ENCODE results near the gene PPP2R1B. TPM values are rescaled to one million over a fixed set of nuclear protein-coding genes. Genes with fewer than 3 reads are reported as not detected.

The PPP2R1B gene
- total RNA-seq, 2 experiments from 2014 or later, result 34.5 to 39.2 TPM

DNA sequence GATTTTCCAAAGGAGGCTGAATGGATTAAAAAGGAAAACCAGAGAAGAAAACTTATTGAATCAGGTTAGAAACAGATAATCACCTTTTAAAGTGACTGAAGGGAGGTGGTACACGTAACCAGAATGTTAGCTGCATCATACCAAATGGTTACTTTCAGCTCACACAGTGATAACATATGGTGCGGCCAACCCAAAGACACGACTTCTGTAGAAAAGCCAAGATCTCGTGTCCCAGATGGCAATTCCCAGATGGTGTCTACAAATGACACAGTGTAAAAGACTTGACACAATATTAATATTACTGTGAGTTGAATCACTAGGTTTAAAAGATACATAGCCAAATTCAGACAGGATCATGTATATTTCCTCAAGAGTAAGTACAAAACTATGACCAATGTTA, 5.2 kb downstream of the PPP2R1B start:
- Mint-ChIP-seq H3K27ac (no peak overlapping the region), H3K27me3 (no peaks in the 10 kb centered on the region)

DNA sequence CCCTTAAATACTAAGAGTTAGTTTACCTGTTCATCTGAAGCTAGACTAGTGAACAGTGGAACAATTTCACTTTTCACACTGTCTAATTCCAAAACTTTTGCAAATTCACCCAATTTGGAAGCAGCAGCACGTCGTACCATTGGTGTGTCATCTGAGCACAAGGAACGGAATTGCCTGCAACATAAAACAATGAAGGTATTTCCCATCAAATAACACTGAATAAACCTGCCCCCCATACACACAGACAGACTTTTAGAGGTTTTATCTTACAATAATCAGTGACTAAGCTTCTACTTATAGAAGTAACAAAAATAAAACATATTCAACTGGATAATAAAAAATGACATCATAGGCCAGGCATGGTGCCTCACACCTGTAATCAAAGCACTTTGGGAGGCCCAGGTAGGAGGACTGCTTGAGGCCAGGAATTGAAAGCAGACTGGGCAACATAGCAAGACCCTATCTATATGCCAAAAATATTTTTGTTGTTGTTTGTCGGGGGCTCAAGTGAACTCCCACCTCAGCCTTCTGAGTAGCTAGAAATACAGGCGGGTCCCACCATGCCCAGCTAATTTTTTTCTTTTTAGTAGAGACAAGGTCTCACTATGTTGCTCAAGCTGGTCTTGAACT, 6.3 kb downstream of the PPP2R1B start:
- Histone ChIP-seq H3K27me3 (ENCODE audit: control insufficient read depth in 1 of 2, insufficient read depth in 2 of 2, low read length in 2 of 2) (no peaks in the 10 kb centered on the region), H3K4me3 (ENCODE audit: low read length) (no peak overlapping the region), H3K4me1 (ENCODE audit: insufficient read depth, low read length) (peaks cover 4% of the 10 kb centered on the region), H3K36me3 (ENCODE audit: insufficient read depth, low read length) (peaks cover 70% of the 10 kb centered on the region), H3K9me3 (ENCODE audit: control insufficient read depth in 1 of 2, insufficient read depth in 1 of 2, low read length in 2 of 2) (no peaks in the 10 kb centered on the region), H3K27ac (ENCODE audit: low read depth in 1 of 2, low read length in 2 of 2) (no peak overlapping the region)
- ATAC-seq (ENCODE audit: poor library complexity) (no peak), DNase-seq (no peak)
- peaks cover 29% of the 10 kb centered on the region for H3K4me1 Mint-ChIP-seq (ENCODE audit: low read depth)
- POLR2A ChIA-PET, result no interaction called here
- H3K4me3 Mint-ChIP-seq, result no peak overlapping the region
- intact Hi-C loops (cut with DNase I, micrococcal nuclease), result loop anchor here in 1 of 2 experiments (5.0 to 10.0 kb wide), 4 partner anchors 317 to 1555 kb away; partner anchors contain the start of genes PTS, RDX and TTC12
- TF ChIP-seq, protein P1, sequence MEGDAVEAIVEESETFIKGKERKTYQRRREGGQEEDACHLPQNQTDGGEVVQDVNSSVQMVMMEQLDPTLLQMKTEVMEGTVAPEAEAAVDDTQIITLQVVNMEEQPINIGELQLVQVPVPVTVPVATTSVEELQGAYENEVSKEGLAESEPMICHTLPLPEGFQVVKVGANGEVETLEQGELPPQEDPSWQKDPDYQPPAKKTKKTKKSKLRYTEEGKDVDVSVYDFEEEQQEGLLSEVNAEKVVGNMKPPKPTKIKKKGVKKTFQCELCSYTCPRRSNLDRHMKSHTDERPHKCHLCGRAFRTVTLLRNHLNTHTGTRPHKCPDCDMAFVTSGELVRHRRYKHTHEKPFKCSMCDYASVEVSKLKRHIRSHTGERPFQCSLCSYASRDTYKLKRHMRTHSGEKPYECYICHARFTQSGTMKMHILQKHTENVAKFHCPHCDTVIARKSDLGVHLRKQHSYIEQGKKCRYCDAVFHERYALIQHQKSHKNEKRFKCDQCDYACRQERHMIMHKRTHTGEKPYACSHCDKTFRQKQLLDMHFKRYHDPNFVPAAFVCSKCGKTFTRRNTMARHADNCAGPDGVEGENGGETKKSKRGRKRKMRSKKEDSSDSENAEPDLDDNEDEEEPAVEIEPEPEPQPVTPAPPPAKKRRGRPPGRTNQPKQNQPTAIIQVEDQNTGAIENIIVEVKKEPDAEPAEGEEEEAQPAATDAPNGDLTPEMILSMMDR (IDR thresholded peaks at IDR 0.05), result no peak
- no peak overlapping the region for H3K27ac Mint-ChIP-seq
- H3K9me3 Mint-ChIP-seq, result no peaks in the 10 kb centered on the region
- CTCF ChIA-PET, result interaction anchor here (0.5 to 1.2 kb wide), 2 partner anchors 18 to 237 kb away, joined by 3 to 4 read pairs; no protein-coding TSS in a partner anchor
- no peaks in the 10 kb centered on the region for H3K27me3 Mint-ChIP-seq
- peaks cover 92% of the 10 kb centered on the region for H3K36me3 Mint-ChIP-seq (ENCODE audit: low read depth)

More for the DNA sequence above, 5.2 kb downstream of the PPP2R1B start:
- no peaks in the 10 kb centered on the region for H3K27me3 ChIP-seq (ENCODE audit: control insufficient read depth in 1 of 2, insufficient read depth in 2 of 2, low read length in 2 of 2)
- intact Hi-C loops (cut with DNase I, micrococcal nuclease), result loop anchor here in 1 of 2 experiments (5.0 to 10.0 kb wide), 4 partner anchors 316 to 1554 kb away; partner anchors contain the start of genes PTS, RDX and TTC12
- Mint-ChIP-seq H3K4me1 (ENCODE audit: low read depth) (peaks cover 38% of the 10 kb centered on the region), H3K36me3 (ENCODE audit: low read depth) (peaks cover 98% of the 10 kb centered on the region), H3K9me3 (no peaks in the 10 kb centered on the region), H3K4me3 (no peak overlapping the region)
- ChIA-PET CTCF (interaction anchor here (1.0 kb wide), 1 partner anchor 157 kb away, joined by 3 read pairs; no protein-coding TSS in a partner anchor), POLR2A (interaction anchor here (0.6 kb wide), 1 partner anchor 1434 kb away, joined by 4 read pairs; no protein-coding TSS in a partner anchor)
- peaks cover 4% of the 10 kb centered on the region for H3K4me1 ChIP-seq (ENCODE audit: insufficient read depth, low read length)
- peaks cover 64% of the 10 kb centered on the region for H3K36me3 ChIP-seq (ENCODE audit: insufficient read depth, low read length)
- H3K27ac ChIP-seq (ENCODE audit: low read depth in 1 of 2, low read length in 2 of 2), result no peak overlapping the region
- no peaks in the 10 kb centered on the region for H3K9me3 ChIP-seq (ENCODE audit: control insufficient read depth in 1 of 2, insufficient read depth in 1 of 2, low read length in 2 of 2)
- TF ChIP-seq, protein P1 (IDR thresholded peaks at IDR 0.05), result no peak
- no peak for DNase-seq
- no peak for ATAC-seq (ENCODE audit: poor library complexity)
- H3K4me3 ChIP-seq (ENCODE audit: low read length), result no peak overlapping the region

DNA sequence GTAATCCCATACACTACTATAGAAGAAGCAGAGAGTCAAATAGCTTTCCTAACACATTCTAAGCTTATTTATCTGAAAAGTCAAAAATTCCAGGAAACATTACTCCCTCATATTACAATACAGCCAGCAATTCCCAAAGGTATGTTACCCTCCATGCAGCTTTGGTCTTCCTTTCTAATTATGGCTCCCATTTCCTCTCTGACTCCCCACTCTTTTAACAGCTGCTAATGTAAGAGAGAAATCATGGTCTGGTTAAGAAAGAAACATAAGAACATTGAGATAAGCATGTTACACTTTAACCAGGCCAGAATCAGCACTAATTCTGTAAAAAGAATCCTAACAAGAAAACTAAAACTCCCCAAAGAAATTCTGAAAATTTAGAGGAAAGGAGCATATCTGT, 6.8 kb downstream of the PPP2R1B start:
- intact Hi-C loops (cut with DNase I, micrococcal nuclease), result no loop called here
- no peaks in the 10 kb centered on the region for H3K27me3 ChIP-seq (ENCODE audit: control insufficient read depth in 1 of 2, insufficient read depth in 2 of 2, low read length in 2 of 2)
- TF ChIP-seq, protein P1 (IDR thresholded peaks at IDR 0.05), result no peak
- H3K27me3 Mint-ChIP-seq, result no peaks in the 10 kb centered on the region
- H3K4me1 Mint-ChIP-seq (ENCODE audit: low read depth), result peaks cover 24% of the 10 kb centered on the region
- ChIA-PET POLR2A (no interaction called here), CTCF (interaction anchor here (0.5 to 1.2 kb wide), 2 partner anchors 18 to 236 kb away, joined by 3 to 4 read pairs; no protein-coding TSS in a partner anchor)
- H3K36me3 Mint-ChIP-seq (ENCODE audit: low read depth), result peaks cover 93% of the 10 kb centered on the region
- no peak overlapping the region for H3K4me3 Mint-ChIP-seq
- ATAC-seq (ENCODE audit: poor library complexity), result no peak
- H3K4me1 ChIP-seq (ENCODE audit: insufficient read depth, low read length), result no peaks in the 10 kb centered on the region
- H3K9me3 ChIP-seq (ENCODE audit: control insufficient read depth in 1 of 2, insufficient read depth in 1 of 2, low read length in 2 of 2), result no peaks in the 10 kb centered on the region
- H3K27ac Mint-ChIP-seq, result no peak overlapping the region
- no peak overlapping the region for H3K4me3 ChIP-seq (ENCODE audit: low read length)
- H3K36me3 ChIP-seq (ENCODE audit: insufficient read depth, low read length), result peaks cover 73% of the 10 kb centered on the region
- no peak for DNase-seq
- H3K9me3 Mint-ChIP-seq, result no peaks in the 10 kb centered on the region
- H3K27ac ChIP-seq (ENCODE audit: low read depth in 1 of 2, low read length in 2 of 2), result no peak overlapping the region

All from CD4-positive, alpha-beta T cell (primary cell).